Stimulated activated CD8-positive, alpha-beta memory T cell treated with anti-CD3 and anti-CD28 coated beads, Interleukin-7, amount 100 ng/mL, for 1 hour (primary cell): ENCODE data around the gene TTC39A.

Experiments used
- DNase-seq, 2 donors: peaks; one replicate each; pipeline ENCODE4 v3.0.0-alpha.2; 2020; ENCODE audit warnings: low read depth in 2 of 2

TTC39A gene

DNA sequence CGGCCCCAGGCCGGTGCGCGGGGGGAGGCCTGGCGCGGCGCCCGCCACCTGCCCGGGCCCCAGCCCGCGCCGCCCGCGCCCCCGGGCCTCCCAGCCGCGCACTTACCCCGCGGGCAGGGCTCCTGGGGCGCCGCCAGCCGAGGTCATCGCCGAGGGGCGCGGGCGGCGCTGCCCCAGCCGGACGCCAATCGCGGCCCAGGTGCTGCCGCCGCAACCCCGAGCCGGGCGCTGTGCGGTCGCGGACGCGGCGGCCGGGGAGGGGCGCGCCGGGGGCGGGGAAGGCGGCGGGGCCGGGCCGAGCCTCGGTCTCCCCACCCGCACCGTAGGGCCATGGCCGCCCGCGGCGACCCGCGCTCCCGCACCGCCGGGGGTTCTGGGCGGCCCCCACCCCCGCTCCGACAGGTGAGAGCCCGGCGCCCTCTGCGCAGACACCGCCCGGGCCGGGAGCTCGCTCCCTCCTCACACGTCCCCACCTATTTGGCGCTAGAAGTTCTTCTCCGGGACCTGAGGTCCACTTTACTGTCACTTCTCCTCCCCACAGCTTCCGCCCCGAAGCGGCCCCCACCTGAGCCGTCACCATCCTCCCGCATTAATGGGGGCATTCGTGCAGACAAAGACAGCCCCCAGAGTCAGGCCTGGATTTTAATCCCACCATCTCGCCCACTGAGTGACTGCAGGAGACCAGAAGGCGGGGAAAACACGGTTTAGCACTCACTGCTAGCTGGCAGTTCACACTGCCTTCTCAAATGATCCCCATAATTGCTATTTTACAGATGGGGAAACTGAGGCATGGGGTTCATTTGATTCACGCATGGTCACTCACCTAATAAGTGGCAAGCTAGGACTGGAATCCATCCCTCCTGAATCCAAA, at the start of gene TTC39A:
Gene TTC39A, minus strand, starts transcription at position 232 of the 871 bp plus-strand sequence. Its CDS starts 85 bp downstream, at position 147.
- DNase-seq = no peak

DNA sequence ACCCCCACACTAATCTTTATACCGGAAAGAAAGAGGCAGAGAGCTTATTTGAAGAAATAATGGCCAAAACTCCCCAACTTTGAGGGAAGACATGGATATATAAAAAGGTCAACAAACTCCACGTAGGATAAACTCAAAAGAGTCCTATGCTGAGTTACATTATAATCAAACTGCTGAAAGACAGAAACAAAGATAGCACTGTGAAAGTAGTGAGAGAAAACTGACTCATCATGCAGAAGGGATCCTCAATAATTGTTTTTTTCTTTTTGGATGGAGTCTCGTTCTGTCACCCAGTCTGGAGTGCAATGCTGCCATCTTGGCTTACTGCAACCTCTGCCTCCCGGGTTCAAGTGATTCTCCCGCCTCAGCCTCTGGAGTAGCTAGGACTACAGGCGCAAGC, 48.5 kb upstream of the TTC39A start:
- no peak for DNase-seq

DNA sequence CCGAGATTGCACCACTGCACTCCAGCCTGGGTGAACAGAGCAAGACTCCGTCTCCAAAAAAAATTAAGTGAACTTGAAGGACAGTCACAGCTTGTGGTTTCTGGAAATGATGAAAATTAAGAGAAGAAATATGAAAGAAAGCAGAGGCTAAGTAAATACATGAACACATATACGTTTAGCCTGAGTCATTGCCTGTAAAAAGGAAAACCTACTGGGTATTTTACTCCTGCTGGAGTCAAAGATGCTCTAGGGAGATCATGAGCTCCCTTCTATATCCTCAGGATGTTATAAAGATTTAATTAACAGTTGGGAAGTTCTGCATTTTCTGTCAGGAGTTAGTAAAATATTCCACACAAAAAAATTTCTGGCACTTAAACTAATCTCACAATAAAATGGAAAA, 43.5 kb upstream of the TTC39A start:
- no peak for DNase-seq

- DNase-seq = no peak
Observed at GRCh38 chr1:51372561-51372960, 42.2 kb upstream of the TTC39A start.

- no peak for DNase-seq
Observed at GRCh38 chr1:51369171-51369570, 38.8 kb upstream of the TTC39A start.

GRCh38 chr1:51365774-51366173, 35.4 kb upstream of the TTC39A start:
- no peak for DNase-seq

- no peak for DNase-seq
Observed at GRCh38 chr1:51359879-51360278, 29.5 kb upstream of the TTC39A start.

GRCh38 chr1:51355382-51355781, 25.0 kb upstream of the TTC39A start:
- DNase-seq = no peak

DNA sequence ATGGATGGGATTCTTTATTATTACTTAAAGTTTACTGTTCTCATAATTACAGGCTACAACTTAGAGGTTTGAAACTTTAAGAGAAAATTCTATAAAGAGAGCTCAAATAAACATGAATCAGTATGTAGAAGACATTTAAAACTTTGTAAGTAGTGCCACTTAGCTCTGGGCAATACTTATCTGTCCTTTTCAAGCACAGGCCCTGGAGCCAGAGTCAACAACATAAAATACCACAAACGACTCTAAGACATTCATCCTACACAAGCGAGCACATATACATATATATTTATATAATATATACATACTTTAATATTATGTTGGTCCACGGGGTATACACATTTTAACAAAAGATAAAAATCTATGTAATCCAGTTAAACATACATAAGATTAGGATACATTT, 24.1 kb upstream of the TTC39A start:
- no peak for DNase-seq

DNA sequence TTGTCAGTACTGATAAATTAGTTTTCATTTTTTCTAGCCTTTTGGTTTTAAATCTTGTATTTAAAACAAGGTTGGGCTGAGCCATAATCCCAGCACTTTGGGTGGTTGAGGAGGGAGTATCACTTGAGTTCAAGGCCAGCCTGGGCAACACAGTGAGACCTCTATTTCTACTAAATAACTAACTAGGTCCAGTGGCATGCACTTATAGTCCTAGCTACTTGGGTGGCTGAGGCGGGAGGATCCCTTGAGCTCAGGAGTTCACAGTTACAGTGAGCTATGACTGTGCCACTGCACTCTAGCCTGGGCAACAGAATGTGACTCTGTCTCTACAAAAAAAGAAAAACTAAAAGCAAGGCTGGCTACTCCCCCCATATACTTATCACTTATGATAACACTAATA, 21.5 kb upstream of the TTC39A start:
- DNase-seq = no peak

- DNase-seq = no peak
Observed at GRCh38 chr1:51349862-51350261, 19.5 kb upstream of the TTC39A start.

DNA sequence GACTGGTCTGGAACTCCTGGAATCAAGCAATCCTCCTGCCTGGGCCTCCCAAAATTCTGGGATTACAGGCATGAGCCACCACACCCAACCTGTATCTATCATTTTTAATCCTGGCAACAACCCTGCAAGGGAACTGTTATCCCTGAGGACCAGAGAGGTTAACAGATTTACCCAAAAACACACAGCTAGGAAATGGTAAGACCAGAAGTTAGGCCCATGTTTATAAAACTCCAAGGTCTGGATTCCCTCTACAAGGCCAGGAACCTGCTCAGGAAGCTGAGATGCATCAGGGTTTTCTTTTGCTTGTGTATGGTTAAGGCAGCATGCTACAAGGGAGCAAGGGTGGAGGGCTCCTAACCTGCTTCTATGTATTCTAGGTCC, 17.8 kb upstream of the TTC39A start:
- no peak for DNase-seq

GRCh38 chr1:51347398-51348146, 17.2 kb upstream of the TTC39A start:
- no peak for DNase-seq

- no peak for DNase-seq
Observed at GRCh38 chr1:51346086-51346942, 16.0 kb upstream of the TTC39A start.

GRCh38 chr1:51345300-51345687, 14.9 kb upstream of the TTC39A start:
- DNase-seq = no peak

GRCh38 chr1:51344602-51345299, 14.4 kb upstream of the TTC39A start:
- DNase-seq = no peak

DNA sequence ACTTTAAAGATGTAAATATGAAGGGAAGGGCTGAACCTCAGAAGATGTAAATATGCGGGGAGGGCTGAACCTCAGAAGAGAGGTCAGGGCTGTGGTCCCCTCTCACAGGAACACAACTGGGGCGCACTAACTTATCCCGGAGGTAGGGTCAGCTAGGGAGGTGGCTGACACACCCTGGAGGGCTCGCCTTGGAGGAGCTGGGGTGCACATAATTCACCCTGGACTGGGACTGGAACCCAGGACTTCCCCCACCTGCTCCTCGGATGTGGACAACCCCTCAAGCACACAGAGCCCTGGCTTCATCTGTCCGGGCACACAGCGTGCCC, 13.9 kb upstream of the TTC39A start:
- DNase-seq = no peak

DNA sequence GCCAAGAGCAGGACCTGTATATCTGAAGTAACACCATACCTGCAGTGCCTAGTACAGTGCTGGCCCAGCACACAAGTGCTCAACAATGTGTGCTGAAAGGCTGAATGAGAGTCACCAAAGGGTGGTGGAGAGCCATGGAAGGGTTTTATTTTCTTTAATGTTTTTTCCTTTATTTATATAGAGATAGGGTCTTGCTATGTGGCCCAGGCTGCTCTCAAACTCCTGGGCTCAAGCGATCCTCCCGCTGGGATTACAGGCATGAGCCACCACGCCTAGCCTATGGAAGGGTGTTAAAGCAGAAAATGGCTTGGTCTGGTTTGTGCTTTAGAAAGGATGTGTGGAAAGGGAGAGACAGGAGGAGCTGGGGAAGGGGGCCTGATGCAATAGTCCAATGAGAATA, 13.3 kb upstream of the TTC39A start:
- no peak for DNase-seq

GRCh38 chr1:51342591-51343206, 12.3 kb upstream of the TTC39A start:
- no peak for DNase-seq

- DNase-seq = no peak
Observed at GRCh38 chr1:51341876-51342496, 11.6 kb upstream of the TTC39A start.

DNA sequence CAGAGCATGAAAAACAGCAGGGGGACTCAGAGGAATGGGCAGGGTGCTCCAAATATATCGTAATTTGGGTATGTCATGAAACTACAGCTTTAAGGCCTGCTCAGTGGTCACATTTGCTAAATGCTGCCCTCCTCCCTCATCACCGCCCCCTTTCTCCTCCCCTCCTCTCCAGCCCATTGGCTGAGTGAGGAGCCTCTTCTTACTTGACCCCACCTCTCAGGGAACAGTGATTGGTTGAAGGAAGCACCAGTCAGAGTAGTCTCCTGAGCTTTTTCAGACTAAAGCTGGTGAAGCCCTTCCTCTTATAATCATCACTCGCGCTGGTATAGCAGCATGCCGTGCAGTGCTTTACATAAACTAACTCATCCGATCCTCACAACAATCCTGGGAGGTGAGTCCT, 10.0 kb upstream of the TTC39A start:
- no peak for DNase-seq
